HG03175 (cell line): ENCODE results near the gene BAMBI.
"Not testable (repeated sequence)": the region's sequence is repeated elsewhere in the genome, so short reads cannot be mapped to it uniquely, and the experiment has no call there.

Source experiments
- ATAC-seq: cut with Tn5 transposase; IDR thresholded peaks from one replicate; pipeline ENCODE4 v1.9.1; 2021; ENCODE audit warnings: mild to moderate bottlenecking, moderate library complexity; ENCODE audit not compliant: unreplicated experiment

Gene BAMBI, protein sequence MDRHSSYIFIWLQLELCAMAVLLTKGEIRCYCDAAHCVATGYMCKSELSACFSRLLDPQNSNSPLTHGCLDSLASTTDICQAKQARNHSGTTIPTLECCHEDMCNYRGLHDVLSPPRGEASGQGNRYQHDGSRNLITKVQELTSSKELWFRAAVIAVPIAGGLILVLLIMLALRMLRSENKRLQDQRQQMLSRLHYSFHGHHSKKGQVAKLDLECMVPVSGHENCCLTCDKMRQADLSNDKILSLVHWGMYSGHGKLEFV

GRCh38 chr10:28676968-28677887, at the start of gene BAMBI:
TSS of gene BAMBI (plus strand) at chr10:28677521. CDS start at chr10:28677898, 377 bp downstream.
- peak; percentile 98 for ATAC-seq

DNA sequence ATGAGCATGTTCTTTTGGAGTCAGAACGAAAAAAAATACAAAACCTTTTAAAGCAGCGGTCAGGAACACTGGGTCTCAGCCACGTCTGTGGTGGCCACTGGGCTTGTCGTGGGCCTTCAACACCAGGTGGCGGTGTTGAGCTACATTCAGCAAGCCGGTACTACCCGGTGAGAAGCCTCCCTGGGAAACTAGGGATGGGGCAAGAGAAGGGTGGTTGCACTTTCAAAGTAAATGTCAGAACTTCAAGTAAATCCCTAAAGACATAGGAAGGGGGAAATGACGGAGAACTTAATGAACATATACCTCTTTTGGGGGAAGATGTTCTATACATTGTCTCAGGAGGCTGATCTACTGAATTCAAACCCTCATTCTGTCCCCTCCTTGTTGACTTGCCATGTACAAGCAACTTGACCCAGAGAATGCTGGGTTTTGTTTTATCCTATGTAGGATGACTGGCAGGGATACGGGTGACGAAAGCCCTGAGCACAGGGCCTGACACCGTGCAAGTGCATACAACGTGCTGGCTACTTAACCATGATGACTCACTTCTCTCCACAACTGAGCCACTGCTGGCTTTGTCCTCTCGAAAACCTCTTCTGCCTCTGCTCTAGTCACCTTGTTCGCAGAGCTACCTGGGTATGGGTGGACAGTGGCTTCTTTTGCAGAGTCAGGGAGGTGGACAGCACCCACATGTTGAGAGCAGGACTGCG, 49.0 kb upstream of the BAMBI start:
- peak; percentile 64 for ATAC-seq

GRCh38 chr10:28631896-28632583, 45.3 kb upstream of the BAMBI start:
- no peak for ATAC-seq

DNA sequence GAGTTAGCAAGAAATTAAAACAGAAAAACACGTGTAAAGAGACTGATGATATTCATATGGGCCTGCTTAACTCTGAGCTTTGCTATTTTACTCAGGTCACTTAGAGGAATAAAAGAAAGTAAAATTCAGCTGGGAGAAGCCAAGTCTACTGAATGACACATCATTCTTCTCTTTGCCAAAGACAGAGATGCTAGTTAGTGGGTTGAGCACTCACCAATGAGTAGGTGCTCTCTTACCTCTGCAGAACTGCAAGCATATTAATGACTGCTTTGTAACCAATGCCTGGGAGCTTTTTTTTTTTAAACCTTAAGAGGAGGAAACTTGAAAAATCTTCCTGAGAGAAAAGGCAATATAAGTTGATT, 44.8 kb upstream of the BAMBI start:
- ATAC-seq = no peak

DNA sequence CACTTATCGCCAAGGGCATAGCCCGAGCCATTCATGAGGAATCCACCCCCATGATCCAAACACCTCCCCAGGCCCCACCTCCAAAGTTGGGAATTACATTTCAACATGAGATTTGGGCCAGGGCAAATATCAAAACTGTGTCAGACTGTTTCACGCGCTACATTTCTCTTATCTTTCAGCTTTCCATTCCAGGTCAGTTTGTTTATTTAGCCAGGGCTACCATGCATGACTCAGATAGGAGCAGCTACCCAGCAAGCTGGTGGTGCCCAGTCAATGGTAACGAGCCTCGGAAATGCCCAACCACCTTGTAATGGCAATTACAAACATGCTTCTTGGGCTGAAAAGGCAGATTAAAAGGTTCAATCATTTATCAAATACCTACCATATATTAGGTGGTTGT, 43.6 kb upstream of the BAMBI start:
- no peak for ATAC-seq

DNA sequence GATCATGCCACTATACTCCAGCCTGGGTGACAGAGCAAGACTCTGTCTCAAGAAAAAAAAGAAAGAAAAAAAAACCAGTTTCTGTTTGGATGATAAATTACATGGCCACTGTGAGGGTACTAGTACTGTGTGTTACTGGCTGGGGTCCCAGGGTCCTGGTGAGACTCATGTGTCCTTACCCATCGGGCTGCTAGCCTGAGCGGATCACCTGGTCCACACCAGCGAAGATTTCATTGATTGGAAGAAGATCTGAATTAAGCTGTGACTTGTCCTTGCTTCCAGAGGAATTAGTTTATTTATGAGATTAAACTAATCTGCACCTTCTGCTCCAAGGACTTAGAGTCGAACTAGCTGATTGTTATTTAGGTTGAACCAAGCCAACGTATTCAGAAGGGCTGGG, 40.0 kb upstream of the BAMBI start:
- no peak for ATAC-seq

DNA sequence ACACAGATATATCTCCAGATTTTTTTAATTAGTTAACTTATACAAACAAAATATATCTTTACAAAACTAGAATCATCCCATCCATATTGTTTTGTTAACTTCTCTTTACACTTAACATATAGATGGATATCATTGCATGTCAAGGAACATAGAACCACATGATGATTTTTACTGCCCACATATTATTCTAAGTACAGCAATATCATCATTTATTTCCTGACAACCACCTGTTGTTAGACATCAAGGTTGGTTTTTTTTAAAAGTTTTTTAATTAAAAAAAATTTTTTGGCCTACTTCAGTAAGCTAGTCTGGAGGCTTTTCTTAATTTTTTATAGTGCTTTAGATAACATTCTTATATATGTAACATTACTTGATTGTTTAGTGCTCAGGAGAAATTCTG, 38.9 kb upstream of the BAMBI start:
- no peak for ATAC-seq

DNA sequence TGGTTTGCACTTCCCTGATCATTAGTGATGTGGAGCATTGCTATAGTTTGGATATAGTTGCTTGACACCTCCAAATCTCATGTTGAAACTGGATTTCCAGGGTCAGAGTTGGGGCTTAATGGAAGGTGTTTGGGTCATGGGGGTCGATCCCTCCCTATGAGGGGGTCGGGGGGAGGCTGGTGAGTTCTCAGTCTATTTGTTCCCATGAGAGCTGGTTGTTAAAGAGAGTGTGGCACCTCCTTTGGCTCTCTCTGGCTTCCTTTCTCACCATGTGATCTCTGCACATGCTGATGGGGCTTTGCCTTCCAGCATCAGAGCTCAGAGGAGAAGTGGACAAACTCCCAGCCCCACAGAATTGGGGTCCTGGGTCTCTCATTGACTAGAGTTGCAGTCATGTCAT, 36.8 kb upstream of the BAMBI start:
- ATAC-seq = no peak

DNA sequence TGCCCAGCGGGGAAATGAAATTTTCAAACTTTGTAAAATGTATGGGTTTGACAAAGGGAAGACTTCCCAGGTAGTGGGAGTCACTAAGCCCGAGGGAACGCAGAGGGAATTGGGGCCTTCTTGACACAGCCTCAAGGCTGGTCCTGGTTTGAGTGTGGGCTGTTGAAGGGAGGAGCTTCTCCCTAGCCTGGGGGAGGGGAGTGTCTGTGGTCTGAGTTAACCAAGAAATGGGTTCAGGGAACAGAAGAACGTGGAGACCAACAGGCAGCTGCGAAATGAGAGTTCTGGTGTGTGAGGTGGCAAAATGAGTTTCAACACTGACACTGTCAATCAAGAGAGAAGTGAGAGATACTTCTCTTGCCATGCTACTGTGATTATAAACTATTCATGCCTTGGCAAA, 32.7 kb upstream of the BAMBI start:
- no peak for ATAC-seq

DNA sequence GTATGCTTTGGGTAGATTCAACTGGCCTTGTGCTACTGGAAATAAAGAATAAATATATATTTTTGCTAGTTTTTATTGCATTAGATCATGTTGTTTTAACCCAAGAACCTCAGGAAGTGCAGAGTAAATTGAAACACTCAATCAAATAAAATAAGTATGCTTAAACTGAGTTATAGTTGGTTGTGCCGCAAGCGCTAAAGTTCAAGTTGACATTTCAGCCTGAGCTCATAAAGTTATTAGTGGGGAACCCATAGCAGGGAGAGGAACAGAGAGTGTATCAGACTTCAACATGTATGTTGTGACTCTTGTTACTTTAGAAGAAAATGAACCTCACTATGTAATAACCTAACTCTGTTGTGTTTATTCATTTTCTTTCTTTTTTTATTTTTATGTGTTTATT, 25.2 kb upstream of the BAMBI start:
- no peak for ATAC-seq

DNA sequence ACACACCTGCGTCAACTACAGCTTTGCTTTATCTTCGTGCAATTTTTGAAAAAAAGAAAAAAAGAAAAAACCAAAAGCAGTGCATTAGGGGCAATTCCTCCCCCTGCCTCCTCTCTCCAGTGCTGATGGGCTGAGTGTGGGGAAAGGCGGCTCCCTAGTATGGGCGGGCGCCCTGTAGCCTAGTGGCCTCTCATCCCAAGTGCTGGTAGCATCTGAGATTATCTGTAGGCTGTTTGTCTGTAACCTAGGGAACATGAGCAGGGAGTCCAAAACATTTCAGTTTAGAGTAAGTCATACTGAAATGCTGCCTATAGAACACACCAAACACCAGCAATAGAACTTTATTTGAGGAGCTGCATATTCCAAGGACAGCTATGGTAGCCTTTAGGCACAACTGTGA, 24.6 kb upstream of the BAMBI start:
- no peak for ATAC-seq

DNA sequence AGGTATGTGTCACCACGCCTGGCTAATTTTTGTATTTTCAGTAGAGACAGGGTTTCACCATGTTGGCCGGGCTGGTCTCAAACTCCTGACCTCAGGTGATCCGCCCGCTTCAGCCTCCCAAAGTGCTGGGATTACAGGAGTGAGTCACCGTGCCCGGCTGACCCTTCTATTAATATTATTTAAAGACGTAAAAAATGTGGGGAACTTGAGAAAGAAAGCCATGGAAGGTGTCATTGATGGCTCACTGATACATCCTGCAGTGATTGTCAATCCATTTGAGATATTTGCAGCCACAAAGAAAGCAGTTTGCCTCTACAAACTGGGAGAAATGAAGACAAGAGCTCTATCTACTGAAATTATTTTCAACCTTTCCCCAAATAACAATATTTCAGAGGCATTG, 18.5 kb upstream of the BAMBI start:
- not testable (repeated sequence) for ATAC-seq

DNA sequence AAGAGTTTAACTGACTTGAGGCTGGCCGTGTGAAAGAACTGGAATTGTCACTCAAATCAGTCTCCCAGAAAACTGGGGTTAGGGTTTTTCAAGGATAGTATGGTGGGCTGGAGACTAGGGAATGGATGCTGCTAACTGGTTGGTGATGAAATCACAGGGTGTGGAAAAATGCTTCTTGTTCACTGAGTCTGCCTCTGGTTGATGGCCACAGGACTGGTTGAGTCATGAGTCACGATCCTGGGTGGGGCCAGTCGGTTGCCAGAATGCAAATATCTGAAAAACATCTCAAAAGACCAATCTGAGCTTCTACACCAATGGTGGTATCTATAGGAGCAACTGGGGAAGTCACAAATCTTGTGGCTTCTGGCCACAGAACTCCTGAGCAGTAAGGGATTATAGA, 16.3 kb upstream of the BAMBI start:
- no peak for ATAC-seq

DNA sequence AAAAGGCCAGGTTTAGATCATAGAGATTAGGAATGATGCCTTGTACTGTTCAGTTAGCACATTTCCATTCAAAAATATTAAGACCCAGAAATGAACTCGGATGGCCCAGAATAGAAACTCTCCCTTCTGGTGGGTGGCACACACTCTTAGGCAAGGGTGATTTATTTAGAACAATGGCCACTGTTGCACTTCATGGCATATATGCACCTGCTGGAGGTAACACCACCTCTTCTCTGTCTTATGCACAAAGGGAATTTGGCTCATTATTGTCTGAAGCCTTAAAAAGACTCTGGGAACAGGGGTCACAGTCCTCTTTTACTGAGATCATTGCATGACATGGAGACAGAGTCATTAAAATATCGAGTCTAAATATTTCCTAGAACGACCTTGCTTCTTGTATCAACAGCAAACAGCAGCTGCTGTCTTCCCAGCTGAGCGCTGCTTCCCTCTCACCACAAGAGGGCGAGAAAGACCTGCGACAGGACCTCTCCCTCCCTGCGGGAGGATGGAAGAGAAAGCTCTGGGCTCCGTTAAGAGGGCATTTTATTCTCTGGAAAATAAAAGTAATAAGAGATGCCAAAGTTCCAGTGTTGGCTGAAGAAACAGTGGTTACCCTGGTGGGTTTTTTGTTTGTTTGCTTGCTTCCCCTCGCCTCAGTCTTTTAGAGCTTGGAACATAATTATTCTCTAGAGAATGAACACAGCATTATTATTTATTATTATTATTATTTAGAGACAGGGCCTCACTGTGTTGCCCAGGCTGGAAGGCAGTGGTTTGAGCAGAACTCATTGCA, 13.5 kb upstream of the BAMBI start:
- peak; percentile 88 for ATAC-seq

DNA sequence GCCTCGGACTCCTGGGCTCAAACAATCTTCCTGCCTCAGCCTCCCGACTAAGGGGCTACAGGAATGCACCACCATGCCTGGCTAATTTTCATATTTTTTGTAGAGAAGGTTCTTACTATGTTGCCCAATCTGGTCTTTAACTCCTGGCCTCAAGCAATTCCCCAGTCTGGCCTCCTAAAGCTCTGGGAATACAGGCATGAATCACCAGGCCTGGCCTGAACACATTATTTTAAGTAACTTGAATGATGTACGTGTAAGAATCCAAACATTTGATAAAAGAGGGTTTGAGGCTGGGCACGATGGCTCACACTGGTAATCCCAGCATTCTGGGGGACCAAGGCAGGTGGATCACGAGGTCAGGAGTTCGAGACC, 13.0 kb upstream of the BAMBI start:
- ATAC-seq = no peak

DNA sequence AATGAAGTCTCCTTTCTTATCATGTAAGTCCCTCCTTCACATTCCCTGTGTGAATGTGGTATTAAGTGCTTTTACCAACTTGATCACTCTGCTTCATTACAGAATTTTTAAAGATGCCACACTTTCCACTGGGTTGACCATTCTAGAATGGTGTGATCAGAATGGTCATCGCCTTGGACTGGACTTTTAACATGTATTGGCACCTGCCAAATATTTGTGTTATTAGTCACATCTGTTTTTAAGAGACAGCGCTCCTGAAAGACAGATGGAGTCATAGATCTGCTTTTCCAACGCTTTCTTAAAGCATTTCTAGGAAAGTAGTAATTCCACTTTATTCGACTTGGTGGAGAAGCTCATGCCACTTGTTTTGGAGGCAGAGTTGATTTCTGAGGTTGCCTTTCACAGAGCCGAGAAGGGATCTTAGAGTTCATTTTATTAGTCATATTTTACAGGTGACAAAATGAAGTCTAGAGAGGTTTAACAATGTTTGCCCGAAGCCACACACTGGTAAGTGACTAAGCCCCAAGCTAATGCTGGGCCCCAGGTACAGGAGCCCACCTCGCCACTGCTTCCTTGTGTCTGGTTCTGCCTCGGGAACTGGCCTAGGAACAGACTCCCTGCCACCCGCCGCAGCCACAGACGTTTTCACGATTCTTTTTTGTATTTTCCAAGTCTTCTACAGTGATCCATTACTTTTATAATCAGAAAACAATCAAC, 10.4 kb upstream of the BAMBI start:
- ATAC-seq = no peak

GRCh38 chr10:28668363-28669226, 8.7 kb upstream of the BAMBI start:
- ATAC-seq = no peak

- no peak for ATAC-seq
These were observed 7.8 kb upstream of the BAMBI start for GRCh38 chr10:28669227-28670173.
